NT2/D1 (cell line): ENCODE measurements around the gene MBP.

Experiments
- SUZ12 ChIP-seq: IDR thresholded peaks from 2 replicates; pipeline ENCODE4 v1.6.1; 2011; ENCODE audit not compliant: insufficient read length, insufficient read depth; ENCODE audit errors: extremely low read depth
- YY1 ChIP-seq: IDR thresholded peaks from 2 replicates; pipeline ENCODE4 v1.6.1; 2011; ENCODE audit not compliant: insufficient read length, insufficient read depth
- ZNF274 ChIP-seq: IDR thresholded peaks from 2 replicates; pipeline ENCODE4 v1.6.1; 2011; ENCODE audit warnings: mild to moderate bottlenecking, low read depth, low read length

DNA sequence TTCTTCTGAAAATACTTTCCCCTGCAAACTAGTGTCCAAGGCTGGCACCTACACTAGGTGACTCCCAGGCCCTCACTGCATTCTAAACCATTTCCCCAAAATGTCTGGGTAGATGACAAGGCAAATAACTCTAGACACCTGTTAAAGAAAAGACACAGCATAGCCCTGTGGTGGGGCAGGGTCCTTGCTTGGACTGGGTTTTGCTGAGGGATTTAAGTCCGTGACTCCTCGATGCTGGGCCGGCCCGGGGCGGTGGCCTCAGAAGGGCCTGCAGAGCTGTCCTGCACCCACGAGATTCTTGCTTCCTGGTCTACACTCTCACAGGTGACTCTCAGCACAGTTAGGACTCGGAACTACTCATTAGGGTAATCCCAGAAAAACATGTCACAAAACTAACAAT lies 55.2 kb downstream of the MBP start:
- TF ChIP-seq SUZ12 (no peak), ZNF274 (no peak), YY1 (no peak)
